SK-N-SH (cell line): Measurements from ENCODE around the gene ELMO1. TPM values are rescaled to one million over a fixed set of nuclear protein-coding genes. Genes with fewer than 3 reads are reported as not detected.

Experiments used
- CTCF ChIA-PET: fragments of 300-600, 350-600 bp; formaldehyde crosslinking; extraction: SDS; loops from one replicate; lab custom pipeline; 2021; lab: Yijun Ruan, JAX
- POLR2A ChIA-PET: fragments of 350-600 bp; sonication (Branson Sonifier 250); formaldehyde crosslinking; extraction: SDS; loops from one replicate; lab custom pipeline; 2020; ENCODE audit warnings: antibody characterized with exemption, inconsistent platforms; lab: Yijun Ruan, JAX
- DNase-seq: peaks from one replicate; pipeline ENCODE4 v3.0.0; 2012
- H2AFZ ChIP-seq: fragments of 200-600 bp; sonication (generic); 2 replicates; pipeline ENCODE4 v1.8.1; 2016; ENCODE audit warnings: antibody characterized with exemption, mild to moderate bottlenecking, low read depth
- H3F3A ChIP-seq: fragments of 200-600 bp; sonication (generic); replicated peaks from 2 replicates; pipeline ENCODE3; 2016; ENCODE audit warnings: antibody characterized with exemption, mild to moderate bottlenecking; ENCODE audit not compliant: insufficient read depth
- H3K27ac ChIP-seq, 2 experiments: fragments of 200-500 bp in 1 of 2; fragments of 200-600 bp in 1 of 2; sonication (Bioruptor generic) in 1 of 2; sonication (generic), shearing (Covaris generic) in 1 of 2; 2 replicates each; pipeline versions ENCODE4 v1.5.1 to v1.6.1; 2014 to 2016; ENCODE audit warnings: low read depth in 2 of 2, inconsistent platforms in 1 of 2, low read length in 1 of 2, mild to moderate bottlenecking in 1 of 2, mixed read lengths in 1 of 2
- H3K27me3 ChIP-seq: fragments of 200-600 bp; sonication (generic), shearing (Covaris generic); 2 replicates; pipeline ENCODE4 v1.6.1; 2016; ENCODE audit warnings: mixed run types; ENCODE audit not compliant: insufficient read depth
- H3K36me3 ChIP-seq, 2 experiments: fragments of 200-500 bp in 1 of 2; fragments of 200-600 bp in 1 of 2; sonication (Bioruptor generic) in 1 of 2; sonication (generic) in 1 of 2; replicated peaks in 1 of 2; 2 replicates each; pipeline versions ENCODE3 to v1.5.1; 2014 to 2016; ENCODE audit warnings: low read length in 1 of 2, mild to moderate bottlenecking in 1 of 2; ENCODE audit not compliant: insufficient read depth in 2 of 2, control insufficient read depth in 1 of 2
- H3K4me1 ChIP-seq, 2 experiments: fragments of 200-500 bp in 1 of 2; fragments of 200-600 bp in 1 of 2; sonication (Bioruptor generic) in 1 of 2; sonication (generic), shearing (Covaris generic) in 1 of 2; 2 replicates each; pipeline versions ENCODE4 v1.5.1 to v1.6.1; 2014 to 2016; ENCODE audit warnings: low read depth in 1 of 2, low read length in 1 of 2, mixed run types in 1 of 2; ENCODE audit not compliant: insufficient read depth in 2 of 2, control insufficient read depth in 1 of 2
- H3K4me2 ChIP-seq: fragments of 200-600 bp; sonication (generic), shearing (Covaris generic); 2 replicates; pipeline ENCODE4 v1.6.1; 2017; ENCODE audit warnings: mixed run types
- H3K4me3 ChIP-seq, 2 experiments: fragments of 200-500 bp in 1 of 2; fragments of 200-600 bp in 1 of 2; sonication (Bioruptor generic) in 1 of 2; sonication (generic), shearing (Covaris generic) in 1 of 2; 2 replicates each; pipeline versions ENCODE4 v1.5.1 to v1.8.1; 2014 to 2016; ENCODE audit warnings: low read depth in 2 of 2, inconsistent platforms in 1 of 2, low read length in 1 of 2, mild to moderate bottlenecking in 1 of 2, mixed read lengths in 1 of 2, moderate library complexity in 1 of 2
- H3K79me2 ChIP-seq: fragments of 200-600 bp; sonication (generic); 2 replicates; pipeline ENCODE4 v1.8.1; 2017; ENCODE audit warnings: mild to moderate bottlenecking; ENCODE audit not compliant: insufficient read depth
- H3K9ac ChIP-seq: fragments of 200-600 bp; sonication (generic); 2 replicates; pipeline ENCODE4 v1.6.1; 2017; ENCODE audit warnings: mixed run types
- H3K9me2 ChIP-seq: fragments of 200-600 bp; sonication (generic); 2 replicates; pipeline ENCODE4 v1.6.1; 2017; ENCODE audit warnings: mixed run types
- H3K9me3 ChIP-seq: fragments of 200-600 bp; sonication (generic); 2 replicates; pipeline ENCODE4 v1.6.1; 2017; ENCODE audit warnings: mixed run types, mild to moderate bottlenecking, moderate library complexity
- H4K20me1 ChIP-seq: fragments of 200-600 bp; sonication (generic); 2 replicates; pipeline ENCODE4 v1.6.1; 2017; ENCODE audit warnings: mild to moderate bottlenecking, mixed run types; ENCODE audit not compliant: insufficient read depth
- CHD2 ChIP-seq: fragments of 150-350 bp; IDR thresholded peaks from 2 replicates; pipeline ENCODE4 v1.6.1; 2018; ENCODE audit warnings: low read length; ENCODE audit not compliant: partially characterized antibody
- EZH2phosphoT487 ChIP-seq: fragments of 200-600 bp; sonication (generic); IDR thresholded peaks from 2 replicates; pipeline ENCODE4 v1.6.1; 2017; ENCODE audit warnings: low read depth, mixed run types, mild to moderate bottlenecking, antibody characterized with exemption, moderate library complexity, borderline replicate concordance
- FOXM1 ChIP-seq: IDR thresholded peaks from 2 replicates; pipeline ENCODE4 v1.4.0; 2012; ENCODE audit warnings: low read depth, mild to moderate bottlenecking
- GABPA ChIP-seq: IDR thresholded peaks from 2 replicates; pipeline ENCODE4 v1.4.0; 2012; ENCODE audit warnings: low read depth, mild to moderate bottlenecking
- GATA2 ChIP-seq: sonication (generic); formaldehyde crosslinking; IDR thresholded peaks from 2 replicates; pipeline ENCODE4 v1.5.0; 2020; ENCODE audit warnings: mild to moderate bottlenecking, missing genetic modification reagents
- MEF2A ChIP-seq: IDR thresholded peaks from 2 replicates; pipeline ENCODE4 v1.4.0; 2012; ENCODE audit warnings: low read depth, borderline replicate concordance
- MXI1 ChIP-seq: IDR thresholded peaks from 2 replicates; pipeline ENCODE4 v1.6.1; 2012; ENCODE audit warnings: mild to moderate bottlenecking, low read depth, low read length, improper control_type of control experiment
- PBX3 ChIP-seq: IDR thresholded peaks from 2 replicates; pipeline ENCODE4; 2012
- RFX5 ChIP-seq: IDR thresholded peaks from 2 replicates; pipeline ENCODE4 v1.6.1; 2012; ENCODE audit warnings: mild to moderate bottlenecking, improper control_type of control experiment, low read length
- SIN3A ChIP-seq: IDR thresholded peaks from 2 replicates; pipeline ENCODE4 v1.6.1; 2012; ENCODE audit warnings: low read depth, mild to moderate bottlenecking, low read length, moderate library complexity, borderline replicate concordance
- TCF12 ChIP-seq: IDR thresholded peaks from 2 replicates; pipeline ENCODE4 v1.4.0; 2012
- ZBTB33 ChIP-seq: IDR thresholded peaks from 2 replicates; pipeline ENCODE4 v1.4.0; 2012; ENCODE audit warnings: low read depth, borderline replicate concordance
- WGBS: methylation state at CpG from one replicate; pipeline ENCODE4 v1.1.6; 2017; ENCODE audit warnings: low lambda C conversion rate; 5-methylcytosine and 5-hydroxymethylcytosine counted together
- polyA plus RNA-seq, 3 experiments: library from polyadenylated mRNA; depleted of rRNA; stranded (reverse); fragments of >200 nt; gene quantifications; 2 replicates each; pipeline ENCODE4 v1.2.3, GENCODE V29; 2012
- TF ChIP-seq, protein P1 (sequence below): IDR thresholded peaks from 2 replicates; pipeline ENCODE4 v1.4.0; 2012; ENCODE audit warnings: low read depth, borderline replicate concordance
- TF ChIP-seq, protein P2 (sequence below): IDR thresholded peaks from 2 replicates; pipeline ENCODE4 v1.6.1; 2012; ENCODE audit warnings: mild to moderate bottlenecking, low read depth, low read length, moderate library complexity
- TF ChIP-seq, protein P3 (sequence below): fragments of 200-600 bp; sonication (generic); IDR thresholded peaks from 2 replicates; pipeline ENCODE4 v1.6.1; 2017; ENCODE audit warnings: antibody characterized with exemption, mild to moderate bottlenecking, moderate library complexity

The ELMO1 gene
- polyA plus RNA-seq, 1 of the 3 experiments (the other 2 are of a cell fraction) = 0.64 TPM

- ChIA-PET POLR2A (no interaction called here), CTCF (interaction anchor here (0.6 to 1.9 kb wide), 3 partner anchors 10 to 226 kb away, joined by 3 to 4 read pairs (median 4); no protein-coding TSS in a partner anchor)
Observed at GRCh38 chr7:36910401-36910800, 538.3 kb downstream of the ELMO1 start.

DNA sequence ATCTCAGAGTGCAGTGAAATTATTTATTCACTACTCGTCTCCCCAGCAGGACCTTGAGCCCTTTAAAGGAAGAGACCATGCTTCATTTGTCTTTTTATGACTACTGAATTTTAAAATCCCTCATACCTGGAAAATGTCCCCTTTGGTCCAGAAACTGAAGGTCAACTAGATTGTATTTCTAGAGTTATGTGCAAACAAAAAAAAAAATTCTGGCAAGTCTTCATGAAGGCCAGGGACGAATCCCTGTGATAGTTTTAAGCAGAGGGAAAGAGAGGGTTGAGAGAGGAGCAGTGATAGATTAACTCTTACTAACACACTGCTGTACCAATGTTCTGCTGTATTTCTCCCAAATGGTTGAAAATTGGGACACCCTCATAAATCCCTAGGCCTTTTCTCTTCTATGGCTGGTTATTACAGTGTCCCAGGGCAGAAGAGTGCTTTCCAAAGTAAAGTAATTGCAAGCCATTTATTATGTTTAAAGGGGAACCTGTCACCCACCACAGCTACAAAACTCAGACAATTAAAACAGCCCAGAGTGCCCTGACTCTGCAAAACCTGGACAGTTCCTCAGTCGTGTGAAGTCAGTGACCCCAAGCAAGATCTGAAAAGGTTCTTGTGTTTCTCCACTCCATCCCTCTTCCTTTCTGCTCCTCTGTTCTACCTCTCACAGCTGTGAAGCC, 541.6 kb downstream of the ELMO1 start:
- Histone ChIP-seq H3K27ac (peak overlapping the region in 1 of 2 experiments; percentile 13; a peak in 1 of 4 replicates), H4K20me1 (no peaks in the 10 kb centered on the region)
- CTCF ChIA-PET = interaction anchor here (1.0 to 1.5 kb wide), 2 partner anchors 41 to 420 kb away, joined by 3 read pairs; no protein-coding TSS in a partner anchor
- TF ChIP-seq, protein P1, sequence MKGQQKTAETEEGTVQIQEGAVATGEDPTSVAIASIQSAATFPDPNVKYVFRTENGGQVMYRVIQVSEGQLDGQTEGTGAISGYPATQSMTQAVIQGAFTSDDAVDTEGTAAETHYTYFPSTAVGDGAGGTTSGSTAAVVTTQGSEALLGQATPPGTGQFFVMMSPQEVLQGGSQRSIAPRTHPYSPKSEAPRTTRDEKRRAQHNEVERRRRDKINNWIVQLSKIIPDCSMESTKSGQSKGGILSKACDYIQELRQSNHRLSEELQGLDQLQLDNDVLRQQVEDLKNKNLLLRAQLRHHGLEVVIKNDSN = no peak
- TF ChIP-seq SIN3A (no peak), ZBTB33 (no peak), RFX5 (no peak), MXI1 (no peak), FOXM1 (no peak), EZH2phosphoT487 (no peak), CHD2 (no peak), TCF12 (no peak), GABPA (no peak)
- TF ChIP-seq, protein P2, sequence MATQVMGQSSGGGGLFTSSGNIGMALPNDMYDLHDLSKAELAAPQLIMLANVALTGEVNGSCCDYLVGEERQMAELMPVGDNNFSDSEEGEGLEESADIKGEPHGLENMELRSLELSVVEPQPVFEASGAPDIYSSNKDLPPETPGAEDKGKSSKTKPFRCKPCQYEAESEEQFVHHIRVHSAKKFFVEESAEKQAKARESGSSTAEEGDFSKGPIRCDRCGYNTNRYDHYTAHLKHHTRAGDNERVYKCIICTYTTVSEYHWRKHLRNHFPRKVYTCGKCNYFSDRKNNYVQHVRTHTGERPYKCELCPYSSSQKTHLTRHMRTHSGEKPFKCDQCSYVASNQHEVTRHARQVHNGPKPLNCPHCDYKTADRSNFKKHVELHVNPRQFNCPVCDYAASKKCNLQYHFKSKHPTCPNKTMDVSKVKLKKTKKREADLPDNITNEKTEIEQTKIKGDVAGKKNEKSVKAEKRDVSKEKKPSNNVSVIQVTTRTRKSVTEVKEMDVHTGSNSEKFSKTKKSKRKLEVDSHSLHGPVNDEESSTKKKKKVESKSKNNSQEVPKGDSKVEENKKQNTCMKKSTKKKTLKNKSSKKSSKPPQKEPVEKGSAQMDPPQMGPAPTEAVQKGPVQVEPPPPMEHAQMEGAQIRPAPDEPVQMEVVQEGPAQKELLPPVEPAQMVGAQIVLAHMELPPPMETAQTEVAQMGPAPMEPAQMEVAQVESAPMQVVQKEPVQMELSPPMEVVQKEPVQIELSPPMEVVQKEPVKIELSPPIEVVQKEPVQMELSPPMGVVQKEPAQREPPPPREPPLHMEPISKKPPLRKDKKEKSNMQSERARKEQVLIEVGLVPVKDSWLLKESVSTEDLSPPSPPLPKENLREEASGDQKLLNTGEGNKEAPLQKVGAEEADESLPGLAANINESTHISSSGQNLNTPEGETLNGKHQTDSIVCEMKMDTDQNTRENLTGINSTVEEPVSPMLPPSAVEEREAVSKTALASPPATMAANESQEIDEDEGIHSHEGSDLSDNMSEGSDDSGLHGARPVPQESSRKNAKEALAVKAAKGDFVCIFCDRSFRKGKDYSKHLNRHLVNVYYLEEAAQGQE = no peak
- TF ChIP-seq, protein P3, sequence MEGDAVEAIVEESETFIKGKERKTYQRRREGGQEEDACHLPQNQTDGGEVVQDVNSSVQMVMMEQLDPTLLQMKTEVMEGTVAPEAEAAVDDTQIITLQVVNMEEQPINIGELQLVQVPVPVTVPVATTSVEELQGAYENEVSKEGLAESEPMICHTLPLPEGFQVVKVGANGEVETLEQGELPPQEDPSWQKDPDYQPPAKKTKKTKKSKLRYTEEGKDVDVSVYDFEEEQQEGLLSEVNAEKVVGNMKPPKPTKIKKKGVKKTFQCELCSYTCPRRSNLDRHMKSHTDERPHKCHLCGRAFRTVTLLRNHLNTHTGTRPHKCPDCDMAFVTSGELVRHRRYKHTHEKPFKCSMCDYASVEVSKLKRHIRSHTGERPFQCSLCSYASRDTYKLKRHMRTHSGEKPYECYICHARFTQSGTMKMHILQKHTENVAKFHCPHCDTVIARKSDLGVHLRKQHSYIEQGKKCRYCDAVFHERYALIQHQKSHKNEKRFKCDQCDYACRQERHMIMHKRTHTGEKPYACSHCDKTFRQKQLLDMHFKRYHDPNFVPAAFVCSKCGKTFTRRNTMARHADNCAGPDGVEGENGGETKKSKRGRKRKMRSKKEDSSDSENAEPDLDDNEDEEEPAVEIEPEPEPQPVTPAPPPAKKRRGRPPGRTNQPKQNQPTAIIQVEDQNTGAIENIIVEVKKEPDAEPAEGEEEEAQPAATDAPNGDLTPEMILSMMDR = no peak

More at GRCh38 chr7:36910401-36910800, 538.3 kb downstream of the ELMO1 start:
- no peaks in the 10 kb centered on the region for H3K27me3 ChIP-seq
- H3K9ac ChIP-seq = no peak overlapping the region
- H2AFZ ChIP-seq = no peak overlapping the region
- H3K79me2 ChIP-seq = no peaks in the 10 kb centered on the region
- no peak overlapping the region for H3K27ac ChIP-seq
- H3K9me3 ChIP-seq = no peaks in the 10 kb centered on the region
- H3F3A ChIP-seq = no peaks in the 10 kb centered on the region
- no peak overlapping the region for H3K4me3 ChIP-seq
- TF ChIP-seq EZH2phosphoT487 = no peak
- no peak for TF ChIP-seq PBX3
- TF ChIP-seq MEF2A = no peak
- no peak for TF ChIP-seq GATA2 (CRISPR knock-in tag)
- no peak for TF ChIP-seq MXI1
- WGBS = 31% methylated on average over 3 of the region's 3 CpGs
- H4K20me1 ChIP-seq = no peaks in the 10 kb centered on the region
- H3K4me1 ChIP-seq = peaks cover 0 to 12% of the 10 kb centered on the region in 2 experiments; a peak in 2 of 4 replicates
- H3K36me3 ChIP-seq = peaks cover 0 to 3% of the 10 kb centered on the region in 2 experiments
- no peaks in the 10 kb centered on the region for H3K9me2 ChIP-seq
- DNase-seq = no peak
- no peak overlapping the region for H3K4me2 ChIP-seq

More for the DNA sequence above, 541.6 kb downstream of the ELMO1 start:
- no peak overlapping the region for H2AFZ ChIP-seq
- peaks cover 0 to 39% of the 10 kb centered on the region in 2 experiments; a peak in 2 of 4 replicates for H3K4me1 ChIP-seq
- 10% methylated on average over 3 of the region's 3 CpGs for WGBS
- H3K4me2 ChIP-seq = no peak overlapping the region
- H3F3A ChIP-seq = no peaks in the 10 kb centered on the region
- H3K4me3 ChIP-seq = no peak overlapping the region
- no peak for DNase-seq
- no peaks in the 10 kb centered on the region for H3K9me3 ChIP-seq
- H3K79me2 ChIP-seq = no peaks in the 10 kb centered on the region
- POLR2A ChIA-PET = no interaction called here
- no peaks in the 10 kb centered on the region for H3K36me3 ChIP-seq
- no peaks in the 10 kb centered on the region for H3K27me3 ChIP-seq
- H3K9ac ChIP-seq = no peak overlapping the region
- H3K9me2 ChIP-seq = no peaks in the 10 kb centered on the region
